Measurements from ENCODE around the gene KIAA1586.

DNA sequence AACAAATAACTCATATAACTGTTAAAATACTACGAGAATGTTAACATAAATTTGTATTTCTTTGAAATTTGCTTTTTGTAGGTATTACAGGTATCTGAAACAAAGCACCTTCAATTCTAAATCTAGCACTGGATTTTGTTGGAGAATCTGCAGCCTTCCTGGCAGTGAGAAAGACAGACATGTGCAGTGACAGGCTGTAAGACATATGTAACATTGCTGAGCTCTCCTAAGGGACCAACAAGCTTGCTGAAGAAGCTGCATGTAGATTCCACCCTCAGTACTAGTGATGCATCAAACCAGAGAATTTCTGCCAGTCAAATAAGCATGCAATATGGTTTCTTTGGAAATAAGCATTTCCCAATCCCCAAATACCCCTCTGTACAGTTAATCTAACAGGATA lies 20.5 kb upstream of the KIAA1586 start:
- TF ChIP-seq CTCF (IDR thresholded peaks at IDR 0.05; ENCODE audit: extremely low read depth in 1 of 2, insufficient read depth in 1 of 2, low read depth in 1 of 2, low read length in 2 of 2) (no peak), FOS (IDR thresholded peaks at IDR 0.05; ENCODE audit: borderline replicate concordance, insufficient read depth, low read length) (no peak)

All from endothelial cell of umbilical vein (primary cell).